Forelimb muscle (tissue), 1 donor: ENCODE data around the gene CGB1. TPM values are rescaled to one million over a fixed set of nuclear protein-coding genes. Genes with fewer than 3 reads are reported as not detected.
A peak's percentile ranks its signal among the peaks of the same experiment; 100 is the strongest.
"Not testable (repeated sequence)": the region's sequence is repeated elsewhere in the genome, so short reads cannot be mapped to it uniquely, and the experiment has no call there.

Experiments
- DNase-seq: peaks from one replicate; pipeline ENCODE4 v3.0.0-alpha.2; 2013; ENCODE audit warnings: low read depth
- polyA plus RNA-seq: library from polyadenylated mRNA; unstranded; fragments of 120-200 nt; gene quantifications from one replicate; pipeline ENCODE4 v1.2.1, GENCODE V29; 2013; ENCODE audit not compliant: insufficient read length

Gene CGB1
- not detected for polyA plus RNA-seq

- not testable (repeated sequence) for DNase-seq
Observed at GRCh38 chr19:49036815-49037214, at the start of gene CGB1. Gene CGB1 (minus strand): TSS chr19:49036895. CDS start chr19:49036711, 184 bp downstream.

- DNase-seq: no peak
Observed at GRCh38 chr19:49086296-49086695, 49.6 kb upstream of the CGB1 start.

DNA sequence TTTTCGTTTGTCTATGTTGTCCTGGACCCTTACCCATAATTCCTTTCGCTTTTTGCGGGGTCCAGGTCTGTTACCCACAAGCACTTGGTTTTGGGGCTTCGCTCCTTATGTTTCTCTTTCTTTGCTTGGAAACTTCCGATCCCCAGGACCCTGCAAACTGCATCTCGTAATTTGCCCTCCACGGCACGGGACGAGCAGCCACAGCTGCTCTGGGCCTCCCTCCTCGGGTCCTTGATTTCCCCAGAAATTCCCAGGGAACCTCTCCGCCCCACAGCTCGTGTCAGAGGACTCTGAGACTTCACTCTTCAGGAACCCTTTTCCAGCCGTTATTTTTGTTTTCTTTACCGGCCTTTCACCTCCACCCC is 49.2 kb upstream of the CGB1 start:
- no peak for DNase-seq

- DNase-seq: peak; percentile 97
Observed at GRCh38 chr19:49085020-49085867, 48.5 kb upstream of the CGB1 start, which contains the start of gene SNRNP70. Gene SNRNP70 (plus strand): TSS chr19:49085451. CDS start chr19:49086415, 964 bp downstream.

GRCh38 chr19:49084206-49085019 is 47.7 kb upstream of the CGB1 start:
- no peak for DNase-seq

DNA sequence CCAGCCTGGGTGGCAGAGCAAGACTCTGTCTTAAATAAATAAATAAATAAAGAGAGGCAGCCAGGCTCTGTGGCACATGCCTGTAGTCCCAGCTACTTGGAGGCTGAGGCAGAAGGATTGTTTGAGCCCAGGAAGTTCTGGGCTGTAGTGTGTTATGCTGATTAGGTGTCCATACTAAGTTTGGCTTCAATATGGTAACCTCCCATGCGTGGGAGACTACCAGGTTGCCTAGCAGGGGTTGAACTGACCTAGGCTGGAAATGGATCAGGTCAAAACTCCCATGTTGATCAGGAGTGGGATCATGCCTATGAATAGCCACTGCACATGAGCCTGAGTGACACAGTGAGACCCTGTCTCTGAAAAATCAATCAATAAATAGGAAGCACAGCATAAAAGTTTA is 44.6 kb upstream of the CGB1 start:
- DNase-seq: no peak

- DNase-seq: no peak
Observed at GRCh38 chr19:49080392-49080791, 43.7 kb upstream of the CGB1 start.

DNA sequence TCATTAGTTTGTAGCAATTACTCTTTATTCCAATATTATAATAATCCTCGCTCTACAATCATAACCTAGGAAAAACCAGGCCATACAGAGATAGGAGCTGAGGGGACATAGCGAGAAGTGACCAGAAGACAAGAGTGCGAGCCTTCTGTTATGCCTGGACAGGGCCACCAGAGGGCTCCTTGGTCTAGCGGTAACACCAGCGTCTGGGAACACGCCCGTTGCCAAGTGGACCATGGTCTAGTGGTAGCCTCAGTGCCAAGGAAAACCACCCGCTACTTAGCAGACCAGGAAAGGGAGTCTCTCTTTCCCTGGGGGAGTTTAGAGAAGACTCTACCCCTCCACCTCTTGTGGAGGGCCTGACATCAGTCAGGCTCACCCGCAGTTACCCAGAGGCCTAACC is 38.2 kb upstream of the CGB1 start:
- not testable (repeated sequence) for DNase-seq

DNA sequence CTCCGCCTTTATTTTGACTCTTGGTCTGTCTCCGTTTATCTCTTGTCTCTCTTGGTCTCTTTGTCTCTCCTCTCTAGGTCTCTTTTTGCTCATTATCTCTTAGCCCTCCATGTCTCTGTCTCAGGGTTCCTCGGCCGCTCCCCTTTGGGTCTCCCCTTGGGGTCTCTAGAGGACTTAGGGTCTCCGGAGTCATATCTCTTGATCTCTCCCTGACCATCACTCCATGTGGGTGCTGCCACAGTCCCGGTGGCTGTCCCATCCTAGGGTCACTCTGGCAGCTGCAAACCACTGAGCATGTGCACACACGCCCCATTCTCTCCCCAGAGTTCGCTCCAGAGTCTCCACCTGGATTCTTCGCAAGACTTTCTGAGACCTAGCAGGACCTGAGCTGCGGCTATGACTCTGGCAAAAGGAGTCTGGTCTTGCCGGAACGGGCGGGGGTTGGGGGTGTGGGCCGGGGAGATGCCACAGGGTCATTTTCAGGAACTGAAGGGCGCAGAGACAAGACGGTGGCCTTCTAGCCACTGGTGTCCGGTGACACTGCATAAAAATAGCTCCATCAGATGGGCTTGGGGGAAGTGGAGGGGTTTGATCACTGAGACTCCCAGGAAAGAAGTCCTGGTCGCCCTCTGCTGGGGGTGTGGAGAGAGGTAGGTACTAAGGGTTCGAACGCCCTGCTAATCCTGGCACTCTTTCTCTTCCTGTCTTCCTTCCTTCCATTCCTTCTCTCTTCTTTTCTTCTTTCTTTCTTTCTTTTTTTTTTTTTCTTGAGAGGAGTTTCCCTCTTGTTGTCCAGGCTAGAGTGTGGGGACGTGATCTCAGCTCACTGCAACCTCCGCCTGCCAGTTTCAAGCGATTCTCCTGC is 37.1 kb upstream of the CGB1 start:
- DNase-seq: no peak

GRCh38 chr19:49071860-49072547 is 35.3 kb upstream of the CGB1 start:
- DNase-seq: no peak

DNA sequence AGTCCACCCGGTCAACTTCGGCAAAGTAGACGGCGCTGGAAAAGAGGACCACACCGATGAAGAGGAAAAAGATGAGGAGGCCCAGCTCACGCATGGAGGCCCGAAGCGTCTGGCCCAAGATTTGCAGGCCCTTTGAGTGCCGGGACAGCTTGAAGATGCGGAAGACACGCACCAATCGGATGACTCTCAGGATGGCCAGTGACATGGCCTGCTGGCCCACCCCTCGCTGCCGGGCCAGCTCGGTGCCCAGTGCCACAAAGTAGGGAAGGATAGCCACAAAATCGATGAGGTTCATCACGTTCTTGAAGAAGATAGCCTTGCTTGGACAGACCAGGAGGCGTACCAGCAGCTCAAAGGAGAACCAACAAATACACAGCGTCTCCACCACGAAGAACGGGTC is 33.7 kb upstream of the CGB1 start:
- DNase-seq: no peak

DNA sequence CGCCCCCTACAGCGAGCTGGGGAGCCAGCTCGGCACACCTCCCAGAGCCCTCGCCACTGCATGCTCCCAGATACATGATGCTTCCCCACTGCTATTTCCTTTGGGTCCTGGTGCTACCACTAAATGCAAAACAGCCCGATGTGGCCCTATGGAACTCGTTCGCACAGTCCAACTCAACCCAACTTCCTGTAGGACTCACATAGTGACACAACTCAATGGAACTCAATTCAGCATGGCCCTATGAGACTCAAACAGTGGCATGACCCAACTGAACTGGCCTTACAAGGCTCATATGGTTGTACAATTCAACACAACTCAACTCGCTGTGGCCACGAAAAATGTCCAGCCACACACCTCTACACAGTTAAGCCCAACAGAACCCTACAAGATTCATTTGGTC is 32.3 kb upstream of the CGB1 start:
- DNase-seq: no peak

- no peak for DNase-seq
Observed at GRCh38 chr19:49067554-49067953, 30.9 kb upstream of the CGB1 start.

DNA sequence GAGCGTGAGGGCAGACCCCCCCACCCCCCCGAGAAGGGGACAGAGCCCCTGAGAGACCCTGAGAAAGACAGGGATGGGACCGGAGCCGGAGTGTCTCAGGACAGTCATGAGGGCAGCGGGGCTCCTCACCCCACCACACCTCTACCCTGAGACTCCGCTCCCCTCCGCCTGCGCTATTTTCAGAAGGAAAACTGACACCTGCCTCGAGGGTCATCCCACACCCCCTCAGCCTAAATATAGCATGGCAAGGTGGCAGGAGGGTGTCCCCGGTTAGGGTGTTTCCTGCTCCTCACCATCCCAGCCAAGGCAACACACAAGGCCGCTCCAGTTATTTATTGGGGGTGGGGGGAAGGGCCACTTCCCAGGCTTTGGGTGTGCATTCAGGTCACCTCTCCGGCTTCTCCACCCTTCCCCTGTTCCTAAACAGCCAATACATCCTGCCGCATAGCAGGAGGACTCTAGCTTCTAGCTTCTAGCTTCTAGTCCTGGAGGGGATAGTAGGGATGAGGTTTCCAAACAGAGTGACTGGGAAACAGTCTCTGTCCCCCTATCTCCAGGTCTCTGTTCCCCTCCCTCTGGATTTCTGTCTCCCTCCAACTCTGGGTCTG is 29.3 kb upstream of the CGB1 start:
- DNase-seq: no peak

GRCh38 chr19:49064768-49065611 is 28.3 kb upstream of the CGB1 start, which contains the start of gene NTF4:
Gene NTF4 (minus strand): TSS chr19:49064818. CDS start chr19:49061997, 2,821 bp downstream.
- no peak for DNase-seq

GRCh38 chr19:49064029-49064629 is 27.4 kb upstream of the CGB1 start:
- no peak for DNase-seq

DNA sequence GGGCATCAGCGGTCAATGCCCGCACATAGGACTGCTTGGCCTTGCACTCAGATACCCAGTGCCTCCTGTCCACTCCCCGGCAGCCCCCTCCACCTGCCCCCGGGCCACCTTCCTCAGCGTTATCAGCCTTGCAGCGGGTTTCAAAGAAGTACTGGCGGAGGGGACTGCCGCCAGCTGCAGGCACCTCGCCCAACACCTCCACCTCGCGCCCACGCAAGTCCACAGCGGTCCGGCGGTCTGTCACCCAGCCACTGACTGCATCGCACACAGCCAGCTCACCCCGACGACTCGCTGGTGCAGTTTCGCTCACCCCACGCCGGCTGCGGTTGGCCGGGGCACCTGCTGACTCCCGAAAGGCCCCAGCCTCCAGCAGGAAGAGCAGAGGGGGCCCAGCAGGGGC is 24.8 kb upstream of the CGB1 start:
- DNase-seq: no peak

GRCh38 chr19:49061000-49061399 is 24.3 kb upstream of the CGB1 start:
- no peak for DNase-seq

DNA sequence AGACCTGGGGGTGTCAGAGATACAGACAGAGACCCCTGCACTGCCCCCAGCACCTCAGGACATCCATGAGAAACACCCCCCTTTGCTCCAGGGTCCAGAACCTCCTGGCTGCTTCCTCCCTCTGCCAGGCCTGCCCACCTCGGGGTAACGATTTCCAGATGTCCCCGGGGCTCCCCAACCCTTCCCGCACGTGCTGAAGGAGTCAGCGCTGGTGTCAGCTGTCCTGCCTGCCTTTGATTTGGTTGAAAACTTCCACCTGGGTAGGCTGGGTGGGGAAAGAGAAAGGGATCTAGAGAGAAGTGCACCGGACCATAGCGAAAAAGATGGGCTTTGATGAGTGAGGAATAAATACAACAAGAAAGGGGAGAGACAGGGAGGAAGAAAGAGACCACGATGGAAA is 22.4 kb upstream of the CGB1 start:
- no peak for DNase-seq
